Activated gamma-delta T cell treated with anti-CD3 and anti-CD28 coated beads, Interleukin-2, amount 50 U/mL, for 16 hours (primary cell): ENCODE data around the gene ZNF580.
A peak's percentile ranks its signal among the peaks of the same experiment; 100 is the strongest.

Experiments
- DNase-seq: peaks from one replicate; pipeline ENCODE4 v3.0.0-alpha.2; 2020; ENCODE audit warnings: low read depth

ZNF580 gene

DNA sequence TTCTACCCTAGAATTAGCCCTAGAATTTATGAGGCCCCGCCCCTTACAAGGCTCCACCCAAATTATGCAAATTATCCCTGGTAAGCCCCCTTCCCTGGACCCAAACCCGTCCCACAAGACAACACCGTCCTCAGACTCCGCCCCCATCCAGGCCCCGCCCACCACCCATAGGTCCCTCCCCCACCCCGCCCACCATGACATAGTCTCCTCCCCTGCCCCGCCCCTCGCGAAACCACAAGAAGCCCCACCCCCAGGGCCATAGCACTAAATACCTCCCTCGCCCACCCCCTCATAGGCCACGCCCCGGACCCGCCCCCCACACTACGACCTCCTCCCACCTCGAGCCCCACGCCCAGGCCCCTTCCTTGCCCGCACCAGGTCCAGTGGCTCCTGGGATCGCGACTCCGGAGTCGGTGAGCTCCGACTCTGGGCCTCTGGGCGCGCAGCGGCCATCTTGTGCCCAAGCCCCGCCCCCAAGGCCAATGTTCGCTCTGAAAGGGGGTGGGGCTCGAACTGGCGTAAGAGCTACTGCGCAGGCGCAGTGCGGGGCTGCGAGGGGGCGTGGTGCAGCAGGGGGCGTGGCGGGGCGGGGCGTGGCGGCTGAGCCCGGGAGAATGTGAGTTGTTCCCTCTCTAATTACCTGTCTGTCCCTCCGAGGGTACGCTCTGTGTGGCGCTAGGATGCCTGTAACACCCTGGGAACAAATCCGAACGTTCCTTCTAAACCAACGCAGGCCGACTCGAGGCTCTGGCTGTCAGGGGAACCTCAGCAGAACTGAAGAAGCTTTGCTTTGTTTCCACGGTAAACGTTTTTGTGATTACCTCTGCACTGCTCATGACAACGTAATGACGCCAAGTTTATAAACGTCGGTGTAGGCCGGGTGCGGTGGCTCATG, 16.4 kb upstream of the ZNF580 start, which contains the start of gene ZNF784:
Gene ZNF784 (minus strand): TSS at position 458 of the 895 bp plus-strand sequence. CDS start 5 bp downstream, at position 453.
- DNase-seq: peak; percentile 91

DNA sequence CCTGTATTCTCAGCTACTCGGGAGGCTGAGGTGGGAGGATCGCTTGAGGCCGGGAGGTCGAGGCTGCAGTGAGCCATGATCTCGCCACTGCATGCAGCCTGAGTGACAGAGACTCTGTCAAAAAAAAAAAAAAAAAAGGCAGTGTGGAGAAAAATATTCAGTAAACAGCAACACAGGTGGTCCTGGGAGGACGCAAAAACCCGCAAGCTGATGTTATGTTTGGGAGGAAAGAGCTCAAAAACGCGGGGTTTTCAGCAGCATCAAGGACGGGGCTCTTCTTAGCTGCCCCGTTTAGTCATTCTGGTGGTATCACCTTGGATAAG, 15.8 kb upstream of the ZNF580 start:
- DNase-seq: no peak

DNA sequence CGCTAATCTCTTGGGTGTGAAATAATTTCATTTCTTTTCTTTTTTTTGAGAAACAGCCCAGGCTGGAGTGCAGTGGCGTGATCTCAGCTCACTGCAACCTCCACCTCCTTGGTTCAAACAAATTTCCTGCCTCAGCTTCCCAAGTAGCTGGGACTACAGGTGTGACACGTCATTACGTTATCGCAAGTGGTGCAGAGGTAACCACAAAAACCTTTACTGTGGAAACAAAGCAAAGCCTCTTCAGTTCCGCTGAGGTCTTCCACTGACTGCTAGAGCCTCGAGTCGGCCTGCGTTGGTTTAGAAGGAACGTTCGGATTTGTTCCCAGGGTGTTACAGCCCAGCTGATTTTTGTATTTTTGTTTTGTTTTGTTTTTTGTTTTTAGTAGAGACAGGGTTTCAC, 14.5 kb upstream of the ZNF580 start:
- peak; percentile 36 for DNase-seq

DNA sequence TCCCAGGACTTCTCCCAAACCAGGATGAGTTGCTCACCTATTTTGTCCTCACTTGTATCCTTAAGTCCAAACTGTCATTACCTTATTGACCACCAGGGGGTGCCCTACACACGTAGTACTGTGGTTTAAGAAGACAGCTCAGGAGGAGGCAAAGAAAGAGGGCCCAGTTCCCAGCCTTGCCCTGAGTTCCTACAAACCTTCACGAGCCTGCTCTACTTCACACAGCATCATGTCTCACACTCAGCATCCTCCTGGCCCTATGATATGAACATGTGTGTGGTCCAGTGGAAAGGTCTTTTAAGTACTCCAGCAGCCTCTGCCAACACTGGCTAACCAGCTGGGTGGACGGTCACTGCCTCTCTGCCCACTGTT, 8.4 kb upstream of the ZNF580 start:
- peak; percentile 91 for DNase-seq

DNA sequence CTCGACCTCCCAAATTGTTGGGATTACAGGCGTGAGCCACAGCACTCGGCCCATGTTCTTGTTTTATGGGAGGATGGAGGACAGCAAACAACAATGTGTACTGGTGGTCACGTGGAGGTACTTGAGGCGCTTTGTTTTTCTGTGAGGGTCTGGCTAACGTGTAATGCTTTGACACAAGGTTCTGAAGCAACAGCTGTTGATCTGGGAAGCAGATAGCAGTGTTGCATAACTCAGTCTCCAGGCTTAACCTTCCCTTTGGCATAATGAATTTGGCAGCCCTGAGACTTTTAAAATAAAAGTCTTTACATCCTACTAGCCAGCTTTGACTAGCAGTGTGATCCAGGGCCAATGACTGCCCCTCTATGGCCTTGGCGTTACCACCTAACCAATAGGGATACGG, 6.9 kb upstream of the ZNF580 start:
- DNase-seq: no peak

DNA sequence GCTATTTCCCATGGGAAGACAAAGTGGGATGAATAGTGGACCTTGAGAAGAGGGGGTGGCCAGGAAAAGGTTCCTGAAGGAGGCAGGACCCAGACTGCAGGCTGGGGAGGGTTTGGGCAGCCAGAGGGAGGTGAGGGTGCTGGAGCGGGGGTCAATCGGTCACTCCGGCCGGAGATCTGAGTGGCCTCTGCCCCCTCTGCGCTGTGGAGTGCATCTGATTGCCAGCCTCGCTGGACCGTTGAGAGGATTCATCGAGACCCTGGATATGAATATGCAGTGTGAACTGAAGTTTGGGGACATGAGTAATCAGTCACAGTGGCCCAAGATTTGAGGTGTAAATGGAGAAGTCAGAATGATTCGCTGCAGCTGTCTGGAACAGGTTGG, 5.5 kb upstream of the ZNF580 start:
- DNase-seq: no peak

DNA sequence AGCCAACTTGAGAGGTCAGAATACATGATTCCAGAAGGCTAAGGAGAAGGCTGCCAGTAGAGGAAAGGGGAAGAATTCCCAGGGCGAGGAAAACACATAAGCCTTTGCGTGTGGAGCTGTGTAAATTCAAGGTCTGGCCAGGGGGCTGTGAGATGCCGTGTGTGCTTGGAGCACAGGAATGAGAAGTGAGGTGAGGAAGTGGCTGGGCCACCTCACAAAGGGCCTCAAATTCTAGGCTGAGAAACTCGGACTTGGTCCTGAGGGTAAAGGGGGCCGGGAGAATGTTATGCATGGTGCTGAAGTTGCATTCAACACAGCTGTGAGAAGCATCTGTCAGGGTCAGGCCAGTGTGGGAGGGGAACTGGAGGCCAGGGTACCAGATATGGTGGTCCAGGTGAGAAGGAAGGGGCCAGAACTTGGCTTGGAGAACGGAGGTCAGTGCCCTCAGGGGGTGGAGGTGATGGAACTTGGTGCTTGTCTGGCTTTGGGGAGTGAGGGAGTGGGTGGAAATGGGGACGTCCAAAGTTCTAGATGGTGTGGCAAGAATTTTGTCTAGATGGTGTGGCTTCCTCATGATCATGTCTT, 4.9 kb upstream of the ZNF580 start:
- no peak for DNase-seq

DNA sequence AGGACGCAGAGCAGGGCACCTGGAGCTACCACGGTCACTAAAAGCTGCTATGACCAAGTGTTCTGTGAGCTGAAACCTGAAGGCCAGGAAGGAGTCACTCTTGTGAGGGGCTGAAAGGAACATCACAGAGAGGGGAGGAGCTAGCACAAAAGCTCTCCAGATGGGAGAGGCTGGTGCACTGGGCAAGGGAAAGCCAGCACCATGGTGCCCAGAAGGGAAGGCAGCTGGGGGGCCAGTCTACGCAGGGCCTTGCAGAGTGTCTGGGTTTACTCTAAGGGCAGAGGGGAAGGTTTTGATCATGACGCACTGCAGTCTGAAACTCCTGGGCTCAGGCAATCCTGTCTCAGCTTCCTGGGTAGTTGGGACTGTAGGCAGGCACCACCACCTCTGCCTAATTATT, 4.1 kb upstream of the ZNF580 start:
- DNase-seq: no peak

DNA sequence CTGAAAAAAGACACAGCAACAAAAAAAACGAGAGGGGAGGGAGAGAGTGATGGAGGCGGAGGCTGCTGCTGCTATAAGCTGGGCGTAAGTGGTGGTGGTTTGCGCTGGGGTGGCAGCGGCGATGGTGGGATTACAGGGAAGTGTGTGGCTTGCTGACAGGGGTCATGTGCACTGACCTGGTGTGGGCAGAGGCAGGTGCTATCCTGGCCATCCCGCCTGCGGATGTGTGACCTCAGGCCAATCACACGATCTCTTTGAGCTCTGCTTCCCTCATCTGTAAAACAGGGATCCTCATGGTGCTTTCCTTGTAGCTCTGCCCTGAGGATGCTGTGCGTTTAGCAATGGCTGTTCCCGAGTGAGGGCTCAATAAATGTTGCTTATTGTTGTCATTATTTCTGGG, 3.3 kb upstream of the ZNF580 start:
- no peak for DNase-seq

DNA sequence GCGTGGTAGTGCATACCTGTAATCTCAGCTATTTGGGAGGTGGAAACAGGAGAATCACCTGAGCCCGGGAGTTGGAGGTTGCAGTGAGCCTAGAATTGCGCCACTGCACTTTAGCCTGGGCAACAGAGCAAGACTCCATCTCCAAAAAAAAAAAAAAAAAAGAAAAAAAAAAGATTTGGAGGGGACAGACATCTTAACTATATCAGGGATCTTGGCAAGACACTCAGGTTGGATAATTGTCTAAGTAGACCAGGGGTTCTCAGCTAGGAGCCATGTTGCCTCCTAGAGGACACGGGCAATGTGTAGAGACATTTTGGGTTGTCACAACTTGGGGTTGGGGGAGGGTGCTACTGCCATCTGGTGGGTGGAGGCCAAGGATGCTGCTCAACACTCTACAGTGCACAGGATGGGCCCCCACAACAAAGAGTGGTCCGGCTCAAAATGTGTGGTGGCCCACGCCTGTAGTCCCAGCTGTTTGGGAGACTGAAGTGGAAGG, 1.9 kb upstream of the ZNF580 start:
- DNase-seq: no peak

DNA sequence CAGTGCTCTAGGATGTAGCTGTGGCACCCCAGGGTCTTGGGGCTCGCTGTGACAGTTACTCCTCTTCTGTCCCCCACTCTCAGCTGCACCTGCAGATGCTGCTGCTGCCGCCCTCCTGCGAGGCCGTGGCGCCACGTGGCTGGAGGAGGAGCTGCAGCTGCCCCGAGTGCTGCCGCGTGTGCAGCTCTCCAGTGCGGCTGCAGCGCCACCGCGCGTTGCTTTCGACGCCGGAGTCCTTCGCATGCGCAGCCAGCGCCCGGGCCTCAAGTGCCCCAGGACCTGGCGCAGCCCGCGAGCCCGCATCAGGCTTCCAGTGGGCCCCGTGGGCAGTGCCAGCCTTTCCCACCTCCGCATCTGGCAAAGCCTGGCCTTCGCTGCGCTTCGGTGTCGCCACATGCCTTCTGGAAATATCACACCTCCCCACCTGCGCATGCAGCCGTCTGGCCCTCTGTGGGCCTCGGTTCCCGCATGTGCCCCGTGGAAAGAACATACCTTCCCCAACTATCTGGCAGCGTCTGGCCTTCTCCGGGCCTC, 692 bp upstream of the ZNF580 start:
- peak; percentile 53 for DNase-seq

DNA sequence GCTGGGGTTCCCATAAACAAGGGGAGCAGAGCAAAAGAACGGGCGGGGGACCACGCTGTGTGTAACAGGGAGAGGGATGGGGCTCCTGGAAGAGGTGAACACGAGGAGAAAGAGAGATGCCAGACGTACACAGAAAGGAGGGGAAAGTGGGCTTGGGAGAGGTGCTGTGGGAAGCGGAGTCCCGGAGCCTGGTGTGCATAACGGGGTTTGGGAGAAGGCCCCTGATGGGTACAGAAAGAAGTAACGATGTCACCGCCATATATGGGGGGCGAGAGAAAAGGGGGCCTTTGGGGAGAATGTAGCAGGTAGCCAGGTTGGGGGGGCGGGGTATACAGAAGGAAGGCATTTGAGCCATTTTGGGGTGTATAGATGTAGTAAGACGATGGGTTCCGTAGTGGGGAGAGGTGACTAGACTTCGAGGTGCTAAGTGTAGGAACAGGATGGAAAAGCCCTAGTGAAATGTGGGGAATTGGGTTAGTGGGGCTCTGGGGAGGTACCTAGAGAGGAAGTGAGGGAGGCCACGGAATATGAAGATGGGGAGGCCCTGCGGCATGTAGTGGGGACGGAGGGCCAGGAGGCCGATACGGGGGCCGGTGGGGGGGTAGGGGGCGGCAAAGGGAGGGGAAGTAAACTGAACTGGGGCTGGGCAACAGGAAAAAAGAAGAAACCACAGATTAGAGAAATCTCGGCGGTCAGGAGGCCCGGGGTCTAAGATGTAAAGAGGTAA, 787 bp downstream of the ZNF580 start:
- DNase-seq: no peak

DNA sequence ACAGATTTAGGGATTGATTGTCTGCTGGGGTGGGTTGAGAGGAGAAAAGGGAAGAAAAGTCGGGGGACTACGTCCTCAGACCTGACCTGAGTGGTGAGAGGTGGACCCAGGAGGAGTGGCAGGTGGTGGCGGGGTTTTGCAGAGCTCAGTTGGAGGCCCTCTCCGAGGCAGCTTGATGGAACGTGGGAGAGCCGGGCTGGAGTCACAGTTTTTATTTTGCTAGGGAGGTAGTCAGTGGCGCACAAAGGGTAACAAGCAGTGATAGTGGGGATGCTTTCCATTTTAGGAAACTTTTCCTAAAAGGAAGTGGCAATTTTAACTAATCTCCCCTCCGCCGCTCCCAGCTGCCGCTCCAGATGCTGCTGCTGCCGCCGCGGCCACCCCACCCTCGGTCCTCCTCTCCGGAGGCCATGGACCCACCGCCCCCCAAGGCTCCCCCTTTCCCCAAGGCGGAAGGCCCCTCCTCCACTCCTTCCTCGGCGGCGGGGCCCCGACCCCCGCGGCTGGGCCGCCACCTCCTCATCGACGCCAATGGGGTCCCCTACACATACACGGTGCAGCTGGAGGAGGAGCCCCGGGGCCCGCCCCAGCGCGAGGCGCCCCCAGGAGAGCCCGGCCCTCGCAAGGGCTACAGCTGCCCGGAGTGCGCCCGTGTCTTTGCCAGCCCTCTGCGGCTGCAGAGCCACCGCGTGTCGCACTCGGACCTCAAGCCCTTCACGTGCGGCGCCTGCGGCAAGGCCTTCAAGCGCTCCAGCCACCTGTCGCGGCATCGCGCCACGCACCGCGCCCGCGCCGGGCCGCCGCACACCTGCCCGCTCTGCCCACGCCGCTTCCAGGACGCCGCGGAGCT, 1.6 kb downstream of the ZNF580 start:
- DNase-seq: no peak

DNA sequence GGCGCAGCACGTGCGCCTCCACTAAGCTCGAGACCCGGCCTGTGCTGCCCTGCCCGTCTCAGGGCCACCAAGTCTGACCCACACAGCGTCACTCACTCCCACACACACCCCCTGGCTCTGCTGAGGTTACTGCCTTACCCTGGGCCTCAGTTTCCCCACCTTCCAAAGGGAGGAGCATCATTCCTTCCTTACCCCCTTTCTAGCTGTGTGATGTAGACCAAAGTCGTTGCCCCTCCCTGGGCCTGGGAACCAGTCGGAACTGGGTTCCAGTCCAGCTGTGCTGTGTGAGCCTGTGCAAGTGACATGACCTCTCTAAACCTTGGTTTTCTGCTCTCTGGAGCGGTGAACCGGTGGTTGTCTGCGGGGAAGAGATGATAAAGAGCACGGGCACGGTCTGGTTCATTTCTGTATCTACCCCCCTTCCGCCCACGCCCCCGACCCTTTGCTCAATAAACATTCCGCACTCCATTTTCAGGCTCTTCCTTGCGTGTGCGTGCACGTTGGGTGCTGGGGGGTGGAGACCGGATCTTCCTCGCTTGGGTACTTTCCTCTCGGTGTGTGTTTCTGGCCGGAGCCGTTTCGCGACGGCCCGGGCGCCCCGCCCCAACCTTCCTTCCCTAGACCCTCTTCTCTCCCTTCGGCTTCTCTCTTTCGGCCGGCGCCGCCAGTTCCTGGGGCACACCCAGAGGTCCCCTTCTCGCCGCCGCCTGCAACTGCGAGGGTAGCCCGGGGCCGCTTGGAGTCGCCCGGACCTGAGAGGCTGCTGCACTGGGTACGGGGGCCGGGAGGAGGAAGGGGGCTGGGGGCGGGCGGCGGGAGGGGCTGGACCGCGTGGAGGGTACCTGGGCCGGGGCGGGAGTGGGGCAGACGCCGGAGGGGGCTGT, 2.4 kb downstream of the ZNF580 start, which contains the start of gene ZNF581:
Gene ZNF581 (plus strand): TSS at position 647 of the 884 bp plus-strand sequence. CDS start 923 bp downstream, outside the sequence.
- peak; percentile 70 for DNase-seq

DNA sequence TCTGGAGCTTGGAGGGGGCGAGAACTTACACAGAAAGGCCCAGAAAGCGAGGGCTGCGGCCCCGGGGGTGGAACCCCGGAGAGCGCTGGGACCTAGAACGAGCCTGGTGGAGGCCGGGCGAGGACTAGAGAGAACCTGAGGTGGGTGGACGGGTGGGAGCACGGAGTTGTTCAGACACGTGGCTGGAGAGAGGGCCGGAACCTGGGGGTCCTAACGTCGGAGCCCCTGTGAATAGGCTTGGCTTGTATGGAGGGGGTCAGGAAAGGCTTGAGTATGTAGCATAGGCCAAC, 3.0 kb downstream of the ZNF580 start:
- DNase-seq: no peak

DNA sequence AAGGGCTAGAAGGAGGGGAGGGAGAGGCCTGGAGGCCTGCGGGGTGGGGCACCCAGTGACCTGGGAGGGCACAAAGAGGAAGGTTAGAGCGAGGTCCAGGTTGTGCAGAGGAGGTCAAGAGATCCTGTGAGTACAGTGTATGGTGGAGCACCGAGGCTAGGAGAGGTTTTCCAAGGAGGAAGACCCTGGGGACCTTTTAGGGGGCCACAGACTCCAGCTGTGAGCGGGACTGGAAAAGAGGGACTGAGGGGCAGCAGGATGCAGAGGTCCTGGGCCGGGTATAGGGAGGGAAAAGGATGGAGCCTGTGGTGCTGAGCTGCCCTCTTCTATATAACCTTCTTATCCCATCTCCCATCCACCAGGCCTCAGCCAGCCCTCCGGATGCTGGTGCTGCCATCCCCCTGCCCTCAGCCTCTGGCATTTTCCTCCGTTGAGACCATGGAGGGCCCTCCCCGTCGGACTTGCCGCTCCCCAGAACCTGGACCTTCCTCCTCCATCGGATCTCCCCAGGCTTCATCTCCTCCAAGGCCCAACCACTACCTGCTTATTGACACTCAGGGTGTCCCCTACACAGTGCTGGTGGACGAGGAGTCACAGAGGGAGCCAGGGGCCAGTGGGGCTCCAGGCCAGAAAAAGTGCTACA, 3.5 kb downstream of the ZNF580 start:
- no peak for DNase-seq

DNA sequence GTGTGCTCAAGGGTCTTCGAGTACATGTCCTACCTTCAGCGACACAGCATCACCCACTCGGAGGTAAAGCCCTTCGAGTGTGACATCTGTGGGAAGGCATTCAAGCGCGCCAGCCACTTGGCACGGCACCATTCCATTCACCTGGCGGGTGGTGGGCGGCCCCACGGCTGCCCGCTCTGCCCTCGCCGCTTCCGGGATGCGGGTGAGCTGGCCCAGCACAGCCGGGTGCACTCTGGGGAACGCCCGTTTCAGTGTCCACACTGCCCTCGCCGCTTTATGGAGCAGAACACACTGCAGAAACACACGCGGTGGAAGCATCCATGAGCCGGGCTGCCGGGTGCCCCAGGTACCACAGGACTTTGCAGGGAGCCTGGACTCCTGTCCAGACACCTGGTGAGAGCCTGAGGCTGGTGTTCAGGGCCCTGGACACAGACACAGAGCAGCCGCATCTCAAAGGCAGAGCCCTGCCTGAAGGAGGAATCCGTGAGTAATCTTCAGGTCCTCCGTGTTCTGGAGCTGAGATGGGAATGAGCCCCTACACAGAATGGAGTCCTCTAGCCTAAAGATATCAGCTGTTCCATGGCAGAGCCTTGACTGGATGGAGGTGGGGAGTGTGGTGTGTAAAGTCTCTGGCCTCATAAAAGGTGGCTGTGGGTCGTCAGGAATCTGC, 4.2 kb downstream of the ZNF580 start:
- no peak for DNase-seq

DNA sequence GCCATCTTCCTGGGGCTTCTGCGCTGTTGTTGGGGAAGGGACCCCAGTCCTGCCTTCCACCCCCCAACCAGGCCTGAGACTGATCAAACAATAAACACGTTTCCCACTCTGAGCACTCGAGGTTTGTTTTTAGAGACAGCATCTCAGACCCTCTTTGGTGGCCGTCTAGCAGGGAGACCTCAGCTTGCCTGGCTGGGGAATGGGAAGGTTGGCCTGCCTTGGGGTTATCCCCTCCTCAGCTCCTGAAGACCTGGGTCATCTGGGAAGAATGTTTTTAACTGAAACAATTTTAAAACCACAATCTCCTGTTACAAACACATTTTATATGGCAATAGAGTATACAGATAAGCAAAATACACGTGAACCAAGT, 4.7 kb downstream of the ZNF580 start:
- no peak for DNase-seq

DNA sequence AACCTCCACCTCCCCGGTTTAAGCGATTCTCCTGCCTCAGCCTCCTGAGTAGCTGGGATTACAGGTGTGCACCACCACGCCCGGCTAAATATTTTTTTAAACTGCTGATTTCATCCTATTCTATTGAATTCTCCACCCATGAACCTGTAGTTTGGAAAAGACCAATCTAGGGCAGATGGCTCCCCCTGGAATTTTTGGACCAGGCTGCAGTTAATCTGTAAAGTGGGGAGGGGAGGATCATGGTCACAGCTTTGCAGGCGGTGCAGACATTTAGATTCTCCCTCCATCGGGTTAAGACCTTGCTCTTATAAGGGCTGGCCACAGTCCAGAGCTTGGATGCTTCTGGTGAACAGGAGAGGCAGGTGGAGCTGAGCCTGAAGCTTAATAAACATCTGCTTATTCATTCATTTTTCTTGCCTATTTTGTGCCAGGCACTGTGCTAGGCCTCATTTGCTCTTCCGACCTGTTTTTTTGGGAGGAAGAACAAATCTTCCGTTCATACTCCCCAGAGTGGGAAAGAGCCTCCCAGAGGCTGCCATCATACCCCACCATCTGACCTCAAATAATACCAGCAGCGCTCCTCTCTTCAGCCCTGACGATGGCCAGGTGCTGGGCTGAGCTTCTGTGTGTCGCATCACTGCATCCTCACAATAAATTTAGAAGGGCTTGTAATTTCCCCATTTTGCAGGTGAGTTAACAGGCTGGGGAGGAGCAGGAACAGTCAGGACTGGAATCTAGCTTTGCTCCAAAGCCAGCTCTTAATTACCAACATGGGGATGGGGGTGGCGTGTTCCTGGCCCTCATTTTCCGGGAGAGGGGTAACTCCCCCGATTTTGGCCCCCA, 6.3 kb downstream of the ZNF580 start:
- no peak for DNase-seq
